Dedifferentiated amniotic fluid mesenchymal stem cell (primary cell): ENCODE results near the gene TRIM37.
"Not testable (repeated sequence)": the region's sequence is repeated elsewhere in the genome, so short reads cannot be mapped to it uniquely, and the experiment has no call there.

ENCODE experiments used
- DNase-seq: peaks from one replicate; pipeline ENCODE4 v3.0.0-alpha.2; 2016; ENCODE audit errors: extremely low spot score

Gene TRIM37, protein sequence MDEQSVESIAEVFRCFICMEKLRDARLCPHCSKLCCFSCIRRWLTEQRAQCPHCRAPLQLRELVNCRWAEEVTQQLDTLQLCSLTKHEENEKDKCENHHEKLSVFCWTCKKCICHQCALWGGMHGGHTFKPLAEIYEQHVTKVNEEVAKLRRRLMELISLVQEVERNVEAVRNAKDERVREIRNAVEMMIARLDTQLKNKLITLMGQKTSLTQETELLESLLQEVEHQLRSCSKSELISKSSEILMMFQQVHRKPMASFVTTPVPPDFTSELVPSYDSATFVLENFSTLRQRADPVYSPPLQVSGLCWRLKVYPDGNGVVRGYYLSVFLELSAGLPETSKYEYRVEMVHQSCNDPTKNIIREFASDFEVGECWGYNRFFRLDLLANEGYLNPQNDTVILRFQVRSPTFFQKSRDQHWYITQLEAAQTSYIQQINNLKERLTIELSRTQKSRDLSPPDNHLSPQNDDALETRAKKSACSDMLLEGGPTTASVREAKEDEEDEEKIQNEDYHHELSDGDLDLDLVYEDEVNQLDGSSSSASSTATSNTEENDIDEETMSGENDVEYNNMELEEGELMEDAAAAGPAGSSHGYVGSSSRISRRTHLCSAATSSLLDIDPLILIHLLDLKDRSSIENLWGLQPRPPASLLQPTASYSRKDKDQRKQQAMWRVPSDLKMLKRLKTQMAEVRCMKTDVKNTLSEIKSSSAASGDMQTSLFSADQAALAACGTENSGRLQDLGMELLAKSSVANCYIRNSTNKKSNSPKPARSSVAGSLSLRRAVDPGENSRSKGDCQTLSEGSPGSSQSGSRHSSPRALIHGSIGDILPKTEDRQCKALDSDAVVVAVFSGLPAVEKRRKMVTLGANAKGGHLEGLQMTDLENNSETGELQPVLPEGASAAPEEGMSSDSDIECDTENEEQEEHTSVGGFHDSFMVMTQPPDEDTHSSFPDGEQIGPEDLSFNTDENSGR

DNA sequence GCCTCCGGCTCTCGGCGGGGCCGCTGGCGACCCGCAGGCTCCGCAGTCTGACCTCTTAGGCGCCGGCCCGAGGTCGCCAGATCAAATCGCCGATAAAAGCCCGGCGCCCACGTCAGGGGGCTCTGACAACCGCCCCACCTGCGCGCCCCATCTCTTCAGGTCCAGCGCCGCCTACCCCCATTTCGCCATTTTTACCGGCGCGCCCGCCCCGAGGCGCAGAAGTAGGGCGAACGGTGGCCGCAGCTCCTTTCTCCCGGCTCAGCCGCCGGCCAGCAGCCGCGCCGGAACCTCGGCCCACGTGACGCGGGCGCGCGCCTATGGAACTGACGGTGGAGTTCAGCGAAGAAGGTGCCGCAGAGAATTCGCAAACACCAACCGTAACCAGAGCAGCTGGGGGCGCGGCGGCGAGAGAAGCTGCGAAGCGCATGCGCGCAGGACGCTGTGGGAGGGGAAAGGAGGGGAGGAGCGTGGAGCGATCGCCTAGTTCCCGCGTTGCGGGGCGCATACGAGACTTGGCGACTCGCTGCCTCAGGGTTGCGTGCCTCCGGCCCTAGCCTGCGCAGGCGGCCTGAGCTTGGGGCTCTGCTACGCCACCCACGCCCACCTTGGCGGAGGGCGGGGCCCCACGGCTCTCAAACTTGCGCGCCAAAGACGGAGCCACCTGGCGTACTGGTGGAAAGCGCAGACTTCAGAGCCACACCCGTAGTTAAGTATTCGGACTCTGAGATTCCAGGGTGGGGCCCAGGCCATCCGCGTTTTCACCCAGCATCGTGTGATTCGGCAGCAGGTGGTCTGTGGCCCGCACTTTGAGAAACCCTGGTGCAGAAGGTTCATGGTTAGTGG is at the start of gene TRIM37:
TRIM37 (minus strand) TSS at position 418 of the 843 bp plus-strand sequence. CDS start 419 bp downstream, outside the sequence.
- peak; percentile 97 for DNase-seq

DNA sequence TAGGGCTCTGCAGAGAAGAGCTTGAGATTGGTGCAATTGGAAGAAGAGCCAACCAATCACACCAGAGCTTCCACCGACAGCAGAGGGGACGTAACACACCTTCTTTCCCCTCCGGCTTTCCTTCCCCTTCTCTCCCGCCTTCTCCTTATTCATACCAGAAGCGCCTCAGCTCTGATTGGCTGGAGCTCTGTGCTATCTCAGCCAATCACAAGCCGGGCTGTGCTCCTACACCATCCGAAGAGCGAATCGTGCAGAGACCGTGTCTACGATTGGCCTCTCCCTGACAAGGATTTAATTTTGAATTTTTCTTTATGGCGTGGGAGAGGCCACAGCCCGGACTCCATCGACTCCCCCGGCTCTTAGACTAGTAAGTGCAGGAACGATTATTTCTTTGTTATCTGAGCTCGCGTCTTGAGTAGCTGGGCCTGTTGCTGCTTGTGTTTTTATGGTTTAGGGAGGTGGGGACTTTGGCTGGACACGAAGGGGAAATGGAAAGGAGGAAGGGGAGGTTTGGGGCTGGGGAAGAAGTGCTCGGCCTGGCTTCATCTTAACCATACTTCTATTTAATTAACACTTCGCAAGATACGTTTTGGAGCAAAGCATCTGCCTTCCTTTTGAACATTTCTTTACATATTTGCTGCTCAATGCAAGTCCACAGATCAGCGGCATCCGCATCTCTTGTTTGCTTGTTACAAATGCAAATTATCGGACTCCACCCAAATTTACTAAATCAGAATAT is 48.9 kb upstream of the TRIM37 start, which contains the start of gene PRR11:
PRR11 (plus strand) TSS at position 308 of the 739 bp plus-strand sequence. CDS start 14,007 bp downstream, outside the sequence.
- DNase-seq, result peak; percentile 100

DNA sequence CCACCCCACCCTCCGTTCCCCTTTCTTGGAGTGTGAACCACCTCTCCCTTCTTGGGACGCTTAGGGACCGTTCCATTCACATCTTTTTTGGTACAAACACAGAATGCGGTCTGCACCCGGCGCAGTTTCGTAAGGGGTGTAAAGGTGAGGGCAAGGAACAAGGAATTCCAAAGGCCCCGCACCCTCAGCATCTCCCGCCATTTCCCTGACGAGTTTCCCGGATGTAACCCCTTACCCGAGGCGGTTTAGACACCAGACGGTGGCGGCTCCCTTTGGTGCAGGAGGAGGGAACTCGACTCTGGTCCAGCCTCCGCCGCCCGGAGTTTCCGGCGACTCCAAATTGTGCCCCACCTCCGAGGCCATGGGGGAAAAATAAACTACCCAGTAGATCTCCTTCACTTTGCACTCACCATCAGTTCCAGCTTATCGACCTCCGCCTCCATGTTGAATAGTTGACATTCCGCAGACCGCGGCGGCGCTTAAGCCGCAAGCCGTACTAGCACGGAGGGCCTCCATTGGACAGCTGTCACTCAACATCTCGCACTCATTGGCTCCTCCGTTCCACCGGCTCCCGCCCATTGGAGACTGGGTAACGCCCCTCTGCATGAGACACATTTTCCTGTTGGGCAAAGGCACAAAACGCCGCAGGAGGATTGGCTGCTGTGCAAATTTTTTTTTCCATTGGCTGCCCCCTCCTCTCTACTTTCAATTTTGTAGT is 48.2 kb upstream of the TRIM37 start, which contains the start of gene SKA2:
SKA2 (minus strand) TSS at position 466 of the 718 bp plus-strand sequence; CDS start at position 443, 23 bp downstream.
- DNase-seq, result peak; percentile 100

DNA sequence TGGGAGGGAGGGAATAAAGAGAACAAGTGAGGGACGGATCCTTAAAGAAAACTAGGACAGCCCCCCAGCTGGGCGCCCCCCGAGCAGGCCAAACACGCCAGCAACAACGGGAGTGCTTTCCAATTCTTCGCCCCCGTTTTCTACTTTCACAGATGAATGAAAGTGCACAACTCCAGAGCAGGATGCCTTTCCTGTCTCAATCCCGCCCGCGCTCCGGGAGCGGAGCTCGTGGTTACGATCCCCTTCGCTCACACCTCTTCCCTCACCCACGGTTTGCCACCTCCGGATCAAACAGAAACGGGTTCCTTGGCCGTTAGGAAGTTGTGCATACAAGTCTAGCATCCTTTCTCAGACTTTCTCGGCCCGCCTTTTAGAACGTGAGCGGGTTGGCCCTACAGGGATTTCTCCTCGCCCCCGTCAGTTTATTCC is 47.6 kb upstream of the TRIM37 start:
- DNase-seq, result no peak

- no peak for DNase-seq
These were observed 46.2 kb upstream of the TRIM37 start for GRCh38 chr17:59152925-59153324.

- DNase-seq, result no peak
These were observed 44.9 kb upstream of the TRIM37 start for GRCh38 chr17:59151591-59151990.

DNA sequence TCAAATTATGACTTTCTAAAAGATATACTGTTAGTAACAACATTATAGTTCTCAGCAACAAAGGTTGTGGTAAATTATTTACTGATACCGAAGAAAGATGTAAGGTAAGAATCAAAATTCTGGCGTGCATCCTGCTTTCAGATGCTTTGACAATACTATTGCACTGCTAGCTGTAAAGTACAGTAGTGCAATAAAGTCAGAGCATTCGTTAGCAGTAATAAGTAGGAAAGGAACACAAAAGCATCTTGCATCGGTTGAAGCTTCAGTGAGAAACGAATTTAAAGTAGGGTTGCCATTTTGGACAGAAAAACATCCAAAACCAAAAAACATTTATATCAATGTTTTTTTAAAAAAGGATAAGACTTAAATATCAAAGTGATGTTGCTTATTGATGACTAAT is 44.3 kb upstream of the TRIM37 start:
- DNase-seq, result no peak

DNA sequence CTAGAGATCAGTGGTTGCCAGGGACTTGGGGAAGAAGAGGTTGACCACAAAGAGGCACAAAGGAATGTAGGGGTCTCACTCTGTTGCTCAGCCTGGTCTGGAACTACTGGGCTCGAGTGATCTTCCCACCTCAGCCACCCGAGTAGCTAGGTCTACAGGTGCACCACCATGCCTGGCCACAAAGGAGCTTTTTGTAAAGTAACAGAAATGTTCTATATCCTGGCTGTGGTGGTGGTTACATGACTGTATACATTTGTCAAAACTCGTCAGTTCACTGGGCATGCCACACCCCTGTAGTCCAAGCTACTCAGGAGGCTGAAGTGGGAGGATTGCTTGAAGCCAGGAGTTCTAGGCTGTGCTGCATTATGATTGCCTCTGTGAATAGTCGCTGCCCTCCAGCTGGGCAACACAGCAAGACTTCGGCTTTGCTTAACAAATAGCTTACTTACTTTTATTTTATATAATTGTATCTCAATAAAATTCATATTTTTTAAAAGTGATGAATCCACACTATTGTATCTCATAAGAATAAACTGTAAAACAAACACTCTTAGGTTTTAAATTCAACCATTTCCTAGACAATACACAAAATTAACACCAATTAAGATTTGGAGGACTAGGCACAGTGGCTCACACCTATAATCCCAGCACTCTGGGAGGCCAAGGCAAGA is 43.3 kb upstream of the TRIM37 start:
- no peak for DNase-seq

DNA sequence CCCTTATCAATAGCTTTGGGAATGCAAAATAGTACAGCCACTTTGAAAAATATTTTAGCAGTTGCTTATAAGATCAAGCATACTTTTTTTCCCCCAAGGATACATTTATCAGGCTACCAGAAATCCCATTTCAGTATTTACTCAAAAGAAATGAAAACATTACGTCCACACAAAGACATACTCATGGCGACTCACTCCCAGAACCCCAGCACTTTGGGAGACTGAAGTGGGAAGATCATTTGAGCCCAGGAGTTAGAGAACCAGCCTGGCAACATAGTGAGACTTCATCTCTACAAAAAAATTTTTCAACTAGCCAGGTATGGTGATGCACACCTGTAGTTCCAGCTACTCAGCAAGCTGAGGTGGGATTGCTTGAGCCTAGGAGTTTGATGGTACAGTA is 42.4 kb upstream of the TRIM37 start:
- DNase-seq, result no peak

DNA sequence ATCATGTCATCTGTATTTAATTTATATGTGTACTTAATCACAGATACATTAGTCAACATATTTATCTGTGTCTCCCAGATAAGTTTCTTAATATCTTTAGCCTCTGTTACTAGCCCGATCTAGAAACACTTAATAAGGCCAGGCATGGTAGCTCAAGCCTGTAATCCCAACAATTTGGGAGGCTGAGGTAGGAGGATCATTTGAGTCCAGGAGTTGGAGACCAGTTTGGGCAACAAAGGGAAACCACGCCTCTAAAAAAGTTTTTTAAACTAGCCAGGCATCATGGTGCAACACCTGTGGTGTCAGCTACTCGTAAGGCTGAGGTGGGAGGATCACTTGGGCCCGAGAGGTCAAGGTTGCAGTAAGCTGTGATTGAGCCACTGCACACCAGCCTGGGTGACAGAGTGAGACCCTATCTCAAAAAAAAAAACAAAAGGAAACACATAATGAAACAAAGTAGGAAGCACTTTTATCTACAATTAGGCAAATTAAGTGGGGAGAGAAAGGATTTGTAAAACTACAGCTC is 39.0 kb upstream of the TRIM37 start:
- DNase-seq, result no peak

- DNase-seq, result no peak
These were observed 35.2 kb upstream of the TRIM37 start for GRCh38 chr17:59141860-59142259.

DNA sequence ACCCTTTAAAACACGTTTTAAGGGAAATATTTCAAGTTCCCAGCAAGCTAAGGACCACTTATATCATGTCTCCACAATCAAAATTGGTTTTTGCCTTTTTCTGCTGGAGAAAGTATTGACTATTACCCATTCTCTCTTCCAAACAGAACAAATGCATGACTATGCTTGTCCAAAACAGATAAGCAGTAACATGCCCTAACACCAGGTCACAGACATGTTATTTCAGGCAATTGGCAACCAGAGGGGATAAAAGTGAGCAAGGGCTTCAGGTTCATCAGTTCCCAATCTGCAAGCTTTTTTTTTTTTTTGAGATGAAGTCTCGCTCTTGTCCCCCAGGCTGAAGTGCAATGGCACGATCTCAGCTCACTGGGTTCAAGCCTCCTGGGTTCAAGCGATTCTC is 33.3 kb upstream of the TRIM37 start:
- no peak for DNase-seq

GRCh38 chr17:59138339-59138738 is 31.7 kb upstream of the TRIM37 start:
- DNase-seq, result not testable (repeated sequence)

- no peak for DNase-seq
These were observed 24.5 kb upstream of the TRIM37 start for GRCh38 chr17:59131131-59131530.

DNA sequence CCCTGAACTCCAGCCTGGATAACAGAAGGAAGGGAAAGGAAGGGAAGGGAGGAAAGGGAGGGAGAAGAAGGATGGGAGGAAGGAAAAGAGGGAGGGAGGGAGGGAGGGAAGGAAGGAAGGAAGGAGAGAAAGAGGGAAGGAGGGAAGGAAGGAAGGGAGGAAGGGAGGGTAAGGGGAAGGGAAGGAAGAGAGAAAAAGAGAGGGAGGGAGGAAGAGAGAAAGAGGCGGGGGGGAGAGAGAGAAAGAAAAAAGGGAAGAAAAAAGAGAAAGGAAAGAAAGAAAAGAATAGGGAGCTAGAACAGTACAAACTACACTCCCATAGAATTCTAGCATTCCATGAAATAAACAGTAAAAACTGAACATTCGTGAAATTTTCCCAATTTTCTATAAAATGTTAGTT is 23.1 kb upstream of the TRIM37 start:
- DNase-seq, result no peak

DNA sequence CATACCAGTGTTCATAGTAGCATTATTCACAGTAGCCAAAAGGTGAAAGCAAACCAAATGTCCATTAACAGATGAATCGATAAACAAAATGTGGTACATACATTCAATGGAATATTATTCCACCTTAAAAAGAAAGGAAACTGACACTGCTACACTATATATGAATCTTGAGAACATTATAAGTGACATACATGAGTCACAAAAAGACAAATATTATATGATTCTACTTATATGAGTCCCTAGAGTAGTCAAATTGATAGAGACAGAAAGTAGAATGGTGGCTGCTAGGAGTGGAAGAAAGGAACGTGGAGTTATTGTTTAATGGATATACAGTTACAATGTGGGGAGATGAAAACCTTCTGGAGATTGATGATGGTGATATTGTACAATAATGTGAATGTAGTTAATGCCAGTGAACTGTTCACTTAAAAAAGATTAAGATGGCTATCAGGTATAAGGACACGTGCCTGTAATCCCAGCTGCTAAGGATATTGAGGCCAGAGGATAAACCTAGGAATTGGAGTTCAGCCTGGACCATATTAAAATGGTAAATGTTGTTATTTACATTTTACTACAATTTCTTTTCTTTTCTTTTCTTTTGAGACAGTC is 20.2 kb upstream of the TRIM37 start:
- no peak for DNase-seq

DNA sequence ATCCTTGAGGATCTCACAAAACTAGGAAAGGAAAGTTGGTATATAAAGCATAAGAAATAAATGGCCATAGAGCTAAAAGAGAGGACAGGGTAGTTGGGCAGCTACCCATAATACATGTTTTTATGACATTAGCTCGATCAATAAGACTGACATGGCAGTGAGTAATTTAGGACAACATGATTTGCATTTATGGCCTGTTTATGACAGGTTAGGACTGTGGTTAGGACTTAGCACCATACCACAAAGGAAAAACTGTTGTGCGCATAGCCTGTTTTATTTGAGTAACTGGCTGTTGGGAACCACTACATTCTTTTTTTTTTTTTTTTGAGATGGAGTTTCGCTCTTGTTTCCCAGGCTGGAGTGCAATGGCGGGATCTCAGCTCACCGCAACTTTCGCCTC is 18.0 kb upstream of the TRIM37 start:
- DNase-seq, result no peak

DNA sequence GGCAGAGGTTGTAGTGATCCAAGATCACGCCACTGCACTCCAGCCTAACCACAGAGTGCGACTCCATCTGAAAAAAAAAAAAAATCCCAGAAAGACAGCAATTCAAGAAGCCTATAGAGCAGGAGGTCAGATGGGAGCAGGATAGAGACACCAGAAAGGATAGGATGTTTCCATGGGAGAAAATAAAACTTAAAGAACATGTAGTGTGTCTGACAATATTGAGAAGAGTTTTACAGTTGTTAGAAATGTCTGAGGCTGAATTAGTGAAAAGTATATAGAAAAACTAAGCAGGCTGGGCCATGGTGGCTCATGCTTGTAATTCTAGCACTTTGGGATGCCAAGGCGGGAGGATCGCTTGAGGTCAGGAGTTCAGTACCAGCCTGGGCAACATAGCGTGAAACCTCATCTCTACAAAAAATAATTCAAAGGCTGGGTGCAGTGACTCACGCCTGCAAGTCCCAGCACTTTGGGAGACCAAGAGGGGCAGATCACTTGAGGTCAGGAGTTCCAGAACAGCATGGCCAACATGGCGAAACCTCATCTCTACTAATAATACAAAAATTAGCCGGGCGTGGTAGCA is 15.3 kb upstream of the TRIM37 start:
- DNase-seq, result no peak
